RWPE1 (cell line): ENCODE data around the gene PDLIM7.

Source experiments
- CTCF ChIA-PET: fragments of 350-600 bp; sonication (Branson Sonifier 250); formaldehyde crosslinking; extraction: SDS; loops from one replicate; lab custom pipeline; 2021; lab: Yijun Ruan, JAX
- POLR2A ChIA-PET: fragments of 400-600 bp; formaldehyde crosslinking; extraction: SDS; loops from one replicate; lab custom pipeline; 2020; ENCODE audit warnings: antibody characterized with exemption; ENCODE audit not compliant: low non-redundant PET; lab: Yijun Ruan, JAX
- DNase-seq: peaks from one replicate; pipeline ENCODE4 v3.0.0; 2012; ENCODE audit warnings: low spot score
- H3K27ac ChIP-seq: fragments of 450-650 bp; 2 replicates; pipeline ENCODE4 v1.5.1; 2017
- CTCF ChIP-seq: fragments of 450-650 bp; conservative IDR thresholded peaks from 2 replicates; pipeline ENCODE4 v1.5.1; 2017; ENCODE audit warnings: low read depth, mild to moderate bottlenecking

PDLIM7 gene

DNA sequence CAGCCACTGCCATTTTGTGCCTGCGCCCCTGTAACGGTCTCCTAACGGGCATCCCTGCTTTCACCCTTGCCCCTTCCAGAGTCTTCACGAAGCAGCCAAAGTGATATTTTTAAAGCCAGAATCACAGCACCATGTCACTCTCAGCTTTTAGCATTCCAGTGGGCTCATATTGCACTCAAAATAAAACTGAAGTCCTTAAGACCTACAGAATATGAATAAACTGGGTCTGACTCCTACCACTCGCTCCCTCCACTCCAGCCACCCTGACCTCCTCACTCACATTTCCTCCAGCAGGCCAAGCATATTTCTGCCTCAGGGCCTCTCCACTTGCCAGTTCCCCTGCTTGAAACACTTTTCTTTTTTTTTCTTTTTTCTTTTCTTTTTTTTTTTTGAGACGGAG is 2.4 kb upstream of the PDLIM7 start:
- ChIA-PET CTCF (interaction anchor here (0.6 to 2.0 kb wide), 5 partner anchors 16 to 547 kb away, joined by 3 to 21 read pairs (median 4); partner anchors contain the start of gene DDX41), POLR2A (no interaction called here)
- no peak for TF ChIP-seq CTCF
- no peak for DNase-seq
- H3K27ac ChIP-seq: no peak overlapping the region

GRCh38 chr5:177498013-177498787 is 796 bp upstream of the PDLIM7 start:
- no peak for TF ChIP-seq CTCF
- no peak for DNase-seq
- POLR2A ChIA-PET: interaction anchor here (1.1 to 1.3 kb wide), 2 partner anchors 10 to 26 kb away, joined by 3 read pairs; no protein-coding TSS in a partner anchor
- CTCF ChIA-PET: interaction anchor here (0.6 to 3.1 kb wide), 4 partner anchors 17 to 162 kb away, joined by 3 to 14 read pairs (median 4); no protein-coding TSS in a partner anchor
- H3K27ac ChIP-seq: peak overlapping the region; percentile 96

DNA sequence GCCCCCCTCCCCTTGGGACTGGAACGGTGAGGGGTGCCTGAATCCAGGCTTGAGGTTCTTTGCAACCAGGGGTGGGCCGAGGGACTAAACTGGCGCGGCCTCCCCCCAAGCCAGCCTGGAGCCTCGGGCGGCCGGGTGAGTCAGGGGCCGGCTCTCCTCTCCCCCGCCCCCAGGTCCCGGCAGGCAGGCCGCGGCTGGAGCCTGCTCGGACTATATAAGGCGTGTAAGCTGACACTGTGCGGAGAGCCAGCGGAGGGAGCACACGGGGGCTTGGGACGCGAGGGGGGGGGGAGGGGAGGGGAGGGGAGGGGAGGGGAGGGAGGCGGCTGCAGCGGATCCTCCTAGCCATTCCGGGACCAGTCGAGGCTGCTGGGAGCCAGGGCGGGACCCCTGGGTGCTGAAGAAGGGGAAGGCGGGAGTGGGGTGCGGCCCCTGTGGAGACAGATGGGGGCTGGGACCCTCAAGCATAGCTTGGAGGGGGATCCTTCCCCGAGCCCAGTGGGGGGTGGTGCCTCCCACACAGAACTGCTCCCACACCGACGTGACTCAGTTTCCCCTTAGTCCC is 595 bp downstream of the PDLIM7 start:
- peak overlapping the region; percentile 96 for H3K27ac ChIP-seq
- TF ChIP-seq CTCF: no peak
- ChIA-PET CTCF (interaction anchor here (0.7 to 3.4 kb wide), 6 partner anchors 11 to 107 kb away, joined by 3 to 14 read pairs (median 4); no protein-coding TSS in a partner anchor), POLR2A (interaction anchor here (0.5 to 1.7 kb wide), 4 partner anchors 12 to 33 kb away, joined by 3 to 6 read pairs (median 3); no protein-coding TSS in a partner anchor)
- DNase-seq: peak; percentile 94

DNA sequence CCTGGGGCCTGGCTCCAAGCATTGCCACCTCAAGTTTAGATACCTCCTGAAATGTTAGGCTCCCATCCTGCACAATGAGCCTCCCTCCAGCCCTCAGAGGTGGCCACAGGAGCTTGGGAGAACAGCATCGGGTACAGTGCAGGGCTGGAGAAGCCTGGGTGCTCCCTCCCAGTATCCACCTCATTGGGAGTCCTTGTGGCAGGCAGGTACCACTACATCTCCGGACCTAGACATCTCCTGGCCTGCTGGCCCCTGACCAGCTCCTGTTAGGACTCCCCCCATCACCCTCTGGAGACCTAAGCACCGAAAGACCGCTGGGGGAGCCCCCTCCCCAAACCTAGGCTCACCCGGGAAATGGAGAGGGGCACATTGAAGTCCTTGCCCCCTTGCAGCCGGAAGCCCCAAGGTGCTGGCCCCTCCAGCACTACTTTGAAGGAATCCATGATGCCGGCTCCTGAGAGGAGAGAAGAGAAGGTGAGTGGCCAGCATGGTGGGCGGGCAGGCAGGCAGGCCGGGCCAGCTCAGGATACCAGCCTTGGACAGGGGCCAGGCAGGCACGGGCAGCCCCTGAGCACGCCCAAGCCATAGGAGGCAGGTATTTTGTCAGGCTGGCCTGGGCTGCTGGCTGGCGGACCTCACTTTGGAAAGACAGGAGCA is 1.2 kb downstream of the PDLIM7 start:
- DNase-seq: peak; percentile 66
- POLR2A ChIA-PET: interaction anchor here (1.7 kb wide), 1 partner anchor 33 kb away, joined by 6 read pairs; no protein-coding TSS in a partner anchor
- CTCF ChIA-PET: interaction anchor here (0.7 to 3.4 kb wide), 10 partner anchors 12 to 107 kb away, joined by 3 to 14 read pairs (median 4); no protein-coding TSS in a partner anchor
- TF ChIP-seq CTCF: peak; percentile 46; the same call in 1 of the 2 replicates
- peak overlapping the region; percentile 96 for H3K27ac ChIP-seq

DNA sequence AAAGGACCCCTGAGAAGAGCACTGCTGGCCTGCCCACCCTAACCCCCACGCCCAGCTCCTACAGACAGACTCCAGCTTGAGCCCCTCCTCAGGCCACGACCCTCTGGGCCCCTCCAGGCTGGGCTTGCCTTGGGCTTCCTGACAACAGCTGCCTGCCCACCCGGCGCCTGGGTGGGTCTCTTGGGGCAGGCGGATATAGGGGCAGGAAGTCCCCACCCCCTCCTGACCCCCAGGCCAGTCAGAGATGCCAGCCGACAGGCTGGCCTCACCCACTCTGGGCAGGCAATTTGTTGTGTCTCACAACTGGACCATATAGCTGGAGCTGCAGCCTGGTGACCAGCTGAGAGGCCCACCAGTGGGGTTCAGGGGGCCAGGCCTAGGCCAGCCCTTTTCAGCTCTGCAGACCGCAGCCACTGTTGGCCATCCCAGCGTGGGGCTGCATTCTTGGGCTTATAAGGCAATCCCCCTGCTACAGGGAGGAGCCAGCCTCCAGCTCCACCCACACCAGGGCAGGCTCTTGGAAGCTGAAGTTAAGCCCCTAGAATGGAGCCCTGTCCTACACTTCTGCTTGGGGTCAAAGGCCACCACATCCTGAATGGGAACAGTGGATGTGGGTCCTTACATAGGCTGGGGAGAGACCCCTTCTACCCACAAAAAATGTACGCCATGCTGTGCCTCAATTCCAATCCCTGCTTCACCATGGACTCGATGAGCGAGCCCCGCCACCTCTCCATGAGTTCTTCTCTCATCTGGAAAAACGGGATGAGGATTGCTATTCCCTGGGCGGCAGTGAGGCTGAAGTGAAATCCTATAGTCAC is 2.0 kb downstream of the PDLIM7 start:
- CTCF ChIA-PET: interaction anchor here (0.6 to 3.4 kb wide), 10 partner anchors 13 to 846 kb away, joined by 3 to 13 read pairs (median 3); no protein-coding TSS in a partner anchor

More for the DNA sequence above, 2.0 kb downstream of the PDLIM7 start:
- peak overlapping the region; percentile 96 for H3K27ac ChIP-seq
- POLR2A ChIA-PET: interaction anchor here (0.8 to 1.2 kb wide), 2 partner anchors 18 to 92 kb away, joined by 3 read pairs; no protein-coding TSS in a partner anchor
- DNase-seq: no peak
- no peak; the same call in 1 of the 2 replicates for TF ChIP-seq CTCF
